ENCODE measurements around the gene FKBP5.
A peak's percentile ranks its signal among the peaks of the same experiment; 100 is the strongest.

- no peak for TF ChIP-seq EZH2 (IDR thresholded peaks at IDR 0.05; ENCODE audit: borderline replicate concordance, insufficient read depth, low read depth, low read length, poor library complexity, severe bottlenecking)
- TF ChIP-seq CTCF (IDR thresholded peaks at IDR 0.05) = peak; percentile 11
Observed at GRCh38 chr6:35731736-35732532, 43.2 kb upstream of the FKBP5 start.

Measured in B cell (primary cell).